Fibroblast of skin of abdomen (primary cell): ENCODE measurements around the gene MCU.
"Not testable (repeated sequence)": the region's sequence is repeated elsewhere in the genome, so short reads cannot be mapped to it uniquely, and the experiment has no call there.

Experiments
- DNase-seq: peaks from one replicate; pipeline ENCODE4 v3.0.0-alpha.2; 2013

MCU gene

DNA sequence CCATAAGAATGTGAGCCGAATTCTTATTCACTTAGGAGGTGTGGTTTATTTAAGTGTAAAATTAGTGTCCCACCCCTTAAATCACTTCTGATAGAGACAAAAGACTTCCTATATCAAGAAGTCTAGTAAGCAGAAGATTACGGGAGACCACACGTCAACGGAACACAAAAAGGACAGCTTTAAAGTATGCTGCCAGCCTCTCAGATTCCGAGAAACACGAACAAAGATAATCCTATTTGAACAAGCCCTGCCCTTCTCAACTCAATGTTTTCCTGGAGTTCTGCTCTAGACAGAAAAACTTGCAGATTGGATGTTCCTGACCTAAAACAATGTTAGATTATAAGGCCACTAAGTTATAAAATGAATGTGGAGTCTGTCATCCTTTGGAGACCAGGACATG, 4.9 kb upstream of the MCU start:
- DNase-seq = no peak

DNA sequence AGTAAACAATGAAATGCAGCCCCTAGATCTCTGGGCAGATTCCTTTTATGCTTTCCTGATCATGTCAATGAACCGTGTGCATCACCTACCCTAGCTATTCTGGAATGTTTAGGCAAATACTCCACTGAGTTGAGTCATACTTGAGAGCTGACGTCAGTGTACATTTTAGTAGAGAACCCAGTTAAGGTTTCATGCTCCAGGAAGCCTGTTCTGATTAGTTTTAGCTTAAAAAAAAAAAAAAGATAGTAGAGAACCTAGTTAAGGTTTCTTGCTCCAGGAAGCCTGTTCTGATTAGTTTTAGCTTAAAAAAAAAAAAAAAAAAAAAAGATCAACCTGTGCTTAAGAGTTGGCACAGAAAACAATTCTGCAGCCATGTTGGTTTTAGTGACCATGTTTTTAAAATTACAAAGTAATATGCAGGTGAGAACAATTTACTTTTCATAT, 3.7 kb upstream of the MCU start:
- peak; percentile 86 for DNase-seq

DNA sequence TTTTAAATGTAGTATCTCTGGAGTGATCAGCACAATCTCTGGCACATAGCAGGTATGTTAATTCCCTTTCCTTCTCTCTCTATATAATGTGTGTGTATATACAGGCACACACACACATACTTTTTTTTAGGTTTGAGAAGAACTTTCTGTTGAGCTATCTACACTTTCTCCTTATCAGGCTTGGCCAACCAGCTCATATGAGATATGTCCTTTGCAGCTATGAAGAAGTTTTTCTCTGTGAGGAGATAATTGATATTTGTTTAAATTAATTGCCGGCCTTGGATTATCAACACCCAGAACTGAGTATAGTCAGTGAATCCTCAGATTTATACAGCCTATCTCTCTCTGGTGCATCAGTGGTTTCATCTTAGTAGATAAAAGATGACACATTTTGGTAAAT, 2.3 kb upstream of the MCU start:
- no peak for DNase-seq

DNA sequence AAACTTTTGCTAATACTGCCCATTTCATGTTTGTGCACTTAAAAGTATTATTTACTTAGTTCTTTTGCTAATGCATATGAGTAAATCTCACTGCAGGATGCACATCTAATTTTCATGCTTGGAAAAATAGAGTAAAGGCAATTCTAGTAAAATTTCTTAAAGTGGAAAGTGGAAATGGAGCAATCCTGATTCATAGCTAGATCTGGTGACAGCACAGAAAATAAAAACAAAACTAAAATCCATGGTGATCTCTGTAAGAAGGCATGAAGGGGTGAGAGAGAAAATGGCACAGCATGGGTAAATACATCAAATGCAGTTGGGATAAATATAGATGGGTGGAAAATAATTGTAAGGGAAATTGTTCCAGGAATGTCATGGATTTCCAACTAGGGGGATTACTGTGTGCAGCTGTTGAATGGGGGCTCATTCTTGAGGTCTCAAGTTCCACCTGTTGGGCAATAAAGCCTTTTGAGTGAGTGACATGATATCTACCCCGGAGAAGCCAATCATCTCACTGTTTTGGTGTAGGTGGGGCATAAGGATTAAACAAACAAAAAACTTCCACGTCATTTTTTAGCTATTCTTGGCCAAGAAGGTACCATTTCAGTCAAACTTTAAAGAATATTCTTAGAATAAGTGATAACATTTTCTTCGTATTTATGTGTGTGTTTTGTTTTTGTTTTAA, 1.7 kb upstream of the MCU start:
- DNase-seq = no peak

DNA sequence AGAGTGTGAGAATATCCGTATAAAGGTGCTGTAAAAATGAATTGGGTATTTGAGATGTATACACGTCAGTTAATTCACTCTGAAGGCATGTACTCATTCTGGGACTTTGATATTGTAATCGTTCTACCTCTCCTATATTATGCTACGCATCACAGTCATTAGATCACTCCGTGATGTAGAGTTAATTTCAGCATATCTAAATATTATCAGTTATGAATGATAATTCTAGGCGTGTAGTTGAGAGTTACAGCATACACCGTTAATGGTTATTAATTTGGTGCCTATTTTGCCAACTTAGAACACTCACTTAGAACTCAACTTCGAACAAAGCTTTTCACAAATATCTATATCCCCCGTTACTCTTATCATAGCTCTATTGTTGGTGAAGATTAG, 477 bp upstream of the MCU start:
- DNase-seq = no peak

DNA sequence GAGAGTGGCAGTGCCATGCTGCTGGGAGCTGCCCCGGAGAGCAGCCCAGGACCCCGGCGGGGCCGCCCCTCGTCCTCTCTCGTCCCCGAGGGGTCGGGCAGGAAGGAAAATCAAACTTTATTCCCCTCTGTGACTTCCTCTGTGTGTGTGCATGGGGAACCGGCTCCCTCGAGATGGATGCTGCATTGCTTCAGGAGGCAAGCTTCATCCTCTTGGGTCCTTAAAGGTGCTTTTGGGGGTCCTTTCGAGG, 726 bp downstream of the MCU start:
- DNase-seq = no peak

DNA sequence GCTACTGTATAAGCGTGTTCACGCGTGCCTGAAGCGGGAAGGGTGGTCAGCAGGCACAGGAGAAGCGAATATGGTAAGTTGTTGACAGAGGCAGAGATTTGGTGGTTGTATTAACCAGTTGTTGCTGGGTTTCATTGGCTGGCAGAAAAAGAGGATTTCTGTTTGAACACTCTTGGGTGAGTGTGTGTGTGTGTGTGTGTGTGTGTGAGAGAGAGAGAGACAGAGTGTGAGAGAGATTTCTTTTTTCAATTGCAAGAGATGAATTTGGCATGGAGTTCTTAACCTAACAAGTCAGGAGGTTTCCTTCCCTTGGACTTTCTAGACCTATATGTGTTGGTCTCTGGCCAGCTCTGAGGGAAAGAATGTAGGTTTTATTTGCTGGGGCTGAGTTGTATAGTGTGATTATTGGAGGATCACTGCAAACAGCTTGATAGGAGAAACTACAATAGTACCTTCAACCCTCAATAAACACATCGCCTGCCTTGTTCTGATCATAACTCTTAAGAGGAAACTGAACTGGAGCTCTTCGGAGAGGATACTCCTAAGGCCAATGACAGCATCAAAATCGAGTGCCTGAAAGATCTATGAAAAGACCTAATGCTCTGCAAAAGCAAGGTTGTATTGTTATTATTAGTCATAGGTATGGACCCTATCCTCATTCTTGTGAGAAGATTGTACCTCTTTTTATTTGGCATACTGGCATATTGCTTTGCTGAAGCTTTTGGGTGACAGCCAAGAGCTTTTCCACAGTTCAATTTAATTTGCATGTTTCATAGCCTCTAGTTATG, 1.2 kb downstream of the MCU start:
- DNase-seq = peak; percentile 43

DNA sequence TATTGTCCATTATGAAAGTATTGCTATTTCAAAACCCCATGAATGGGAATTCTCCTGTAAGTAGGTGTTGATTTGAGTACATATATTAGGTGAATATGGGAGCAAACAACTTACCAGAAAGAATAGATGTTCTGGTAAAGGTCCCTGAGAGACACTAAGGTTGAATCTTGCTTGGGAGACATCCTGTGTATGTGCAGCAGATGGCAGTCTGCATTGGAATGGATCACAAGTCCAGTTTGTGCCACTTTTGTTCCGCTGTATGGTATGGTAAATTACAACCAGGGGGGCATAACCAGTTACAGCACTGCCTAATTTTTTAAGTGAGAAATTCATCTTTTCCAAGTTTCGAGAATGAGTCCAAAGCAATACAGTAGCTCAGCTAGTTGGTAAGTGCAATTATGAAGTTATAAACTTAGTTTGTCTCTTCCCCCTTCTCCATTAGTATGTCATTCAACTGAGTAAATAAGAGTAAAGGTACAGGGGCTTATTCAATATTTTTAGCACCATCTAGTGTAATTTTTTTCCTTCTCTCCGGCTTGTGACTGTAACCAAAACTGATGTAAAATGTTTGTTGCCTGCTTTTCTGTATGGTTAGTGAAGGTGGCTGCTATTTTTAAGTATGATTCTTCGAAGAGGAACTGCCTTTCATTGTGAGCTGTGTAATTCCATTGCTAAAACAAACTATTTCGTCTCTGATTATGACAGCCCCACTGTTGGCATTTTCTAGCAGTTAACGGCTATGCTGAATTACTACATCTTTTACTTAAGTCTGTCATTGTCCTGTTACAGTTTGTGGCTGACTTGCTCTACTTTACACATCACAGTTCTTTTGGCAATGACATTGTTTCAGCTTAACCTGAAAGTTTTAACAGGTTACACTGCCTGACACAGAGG, 2.8 kb downstream of the MCU start:
- no peak for DNase-seq

DNA sequence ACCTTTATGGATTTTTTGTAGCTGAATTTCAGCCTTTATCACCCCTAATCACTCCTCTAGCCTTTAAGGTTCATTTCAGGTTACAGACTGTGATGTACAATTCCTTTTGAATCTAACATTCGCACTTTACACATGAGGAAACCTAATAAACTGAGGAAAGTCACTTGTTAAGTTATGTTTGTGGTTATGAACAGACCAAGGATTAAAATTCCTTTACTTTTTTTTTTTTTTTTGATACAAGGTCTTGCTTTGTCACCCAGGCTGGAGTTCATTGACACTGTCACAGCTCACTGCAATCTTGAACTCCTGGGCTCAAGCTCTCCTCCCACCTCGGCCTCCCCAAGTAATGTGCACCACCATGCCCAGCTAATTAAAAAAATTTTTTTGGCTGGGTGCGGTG, 3.6 kb downstream of the MCU start:
- DNase-seq = no peak

DNA sequence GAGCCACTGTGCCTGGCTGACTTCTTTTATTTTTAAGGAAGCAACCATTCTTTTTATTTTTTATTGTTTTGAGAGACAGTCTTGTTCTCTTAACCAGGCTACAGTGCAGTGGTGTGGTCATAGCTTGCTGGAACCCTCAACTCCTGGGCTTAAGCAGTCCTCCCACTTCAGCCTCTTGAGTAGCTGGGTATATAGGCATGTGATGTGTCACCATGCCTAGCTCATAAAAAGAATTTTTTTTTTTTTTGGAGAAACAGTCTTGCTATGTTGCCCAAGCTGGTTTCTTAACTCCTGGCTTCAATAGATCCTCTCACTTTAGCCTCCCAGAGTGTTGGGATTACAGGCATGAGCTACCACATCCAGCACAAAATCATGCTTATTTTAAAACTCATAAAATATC, 5.8 kb downstream of the MCU start:
- no peak for DNase-seq

DNA sequence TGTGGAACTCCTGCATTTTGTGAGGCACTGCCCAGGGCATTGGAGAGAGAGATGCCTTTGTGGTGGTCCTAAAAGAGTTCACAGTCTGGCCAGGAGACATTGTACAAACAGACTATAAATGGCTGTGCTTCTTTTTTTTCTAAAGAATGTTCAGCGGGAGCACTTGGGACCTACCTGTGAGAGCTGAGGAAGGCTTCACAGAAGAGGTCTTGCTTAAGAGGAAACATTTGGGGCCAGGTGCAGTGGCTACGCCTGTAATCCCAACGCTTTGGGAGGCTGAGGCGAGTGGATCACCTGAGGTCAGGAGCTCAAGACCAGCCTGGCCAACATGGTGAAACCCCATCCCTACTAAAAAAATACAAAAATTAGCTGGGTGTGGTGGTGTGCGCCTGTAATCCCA, 10.5 kb downstream of the MCU start:
- not testable (repeated sequence) for DNase-seq

DNA sequence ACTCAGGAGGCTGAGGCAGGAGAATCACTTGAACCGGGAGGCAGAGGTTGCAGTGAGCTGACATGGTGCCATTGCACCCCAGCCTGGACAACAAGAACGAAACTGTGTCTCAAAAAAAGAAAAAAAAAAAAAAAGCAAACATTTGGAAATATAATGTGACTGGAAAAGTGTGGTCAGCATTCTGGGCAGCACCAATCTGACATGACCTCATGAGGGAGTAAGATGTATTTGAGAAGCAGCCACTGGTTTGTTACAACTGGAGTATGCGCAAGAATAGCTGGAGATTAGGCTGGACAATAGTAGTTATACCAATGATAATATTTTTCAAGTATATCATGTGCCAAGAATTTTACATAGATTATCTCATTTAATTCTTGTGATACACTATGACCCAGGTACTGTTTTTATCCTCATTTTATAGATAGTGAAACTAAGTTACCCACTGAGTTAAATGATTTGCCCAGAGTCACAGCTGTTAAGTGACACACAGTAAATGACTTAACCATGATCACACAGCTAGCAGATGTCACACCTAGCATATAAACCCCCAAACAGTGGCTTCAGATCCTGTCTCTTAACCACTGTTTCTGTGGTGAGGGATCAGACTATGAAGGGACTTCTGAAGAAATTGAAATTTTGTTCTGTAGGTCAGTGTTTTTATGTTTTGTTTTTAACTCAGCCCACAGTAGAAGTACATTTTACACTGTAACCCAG, 11.1 kb downstream of the MCU start:
- DNase-seq = no peak

DNA sequence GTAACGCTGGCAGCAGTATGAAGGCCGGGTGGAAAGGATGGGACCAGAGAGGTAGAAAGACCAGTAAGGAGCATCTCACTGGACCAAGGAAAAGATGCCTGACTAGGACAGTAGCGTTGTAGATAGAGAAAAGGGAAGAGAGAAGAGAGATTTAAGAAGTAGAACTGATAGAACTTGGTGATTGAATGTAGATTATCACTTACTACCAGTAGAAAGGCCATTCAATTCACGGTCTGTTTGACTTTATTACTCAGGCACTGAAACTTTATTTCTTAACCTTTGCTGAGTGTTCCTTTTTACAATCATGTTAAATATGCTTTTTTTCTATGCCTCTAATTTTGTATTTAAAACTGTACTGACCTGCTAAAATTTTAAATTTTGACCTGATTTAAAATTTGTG, 12.2 kb downstream of the MCU start:
- DNase-seq = no peak

DNA sequence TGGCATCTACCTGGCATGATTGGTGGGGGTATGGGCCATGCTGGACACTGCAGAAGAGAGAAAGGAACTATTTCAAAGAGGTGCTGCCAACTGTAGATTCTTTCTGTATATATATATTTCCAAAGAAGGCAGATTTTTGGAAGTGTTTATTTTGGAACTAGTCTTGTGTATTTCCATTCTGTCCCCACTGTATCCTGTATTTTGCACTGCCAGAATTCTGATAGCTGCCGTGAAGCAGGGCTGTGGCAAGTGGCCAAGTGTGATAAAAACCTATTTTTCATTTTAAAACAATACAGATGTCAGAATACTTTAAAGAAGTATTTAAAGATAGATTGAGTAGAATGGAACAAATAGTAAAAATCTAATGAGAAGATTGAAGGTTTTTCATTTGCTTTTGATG, 17.1 kb downstream of the MCU start:
- DNase-seq = peak; percentile 67

DNA sequence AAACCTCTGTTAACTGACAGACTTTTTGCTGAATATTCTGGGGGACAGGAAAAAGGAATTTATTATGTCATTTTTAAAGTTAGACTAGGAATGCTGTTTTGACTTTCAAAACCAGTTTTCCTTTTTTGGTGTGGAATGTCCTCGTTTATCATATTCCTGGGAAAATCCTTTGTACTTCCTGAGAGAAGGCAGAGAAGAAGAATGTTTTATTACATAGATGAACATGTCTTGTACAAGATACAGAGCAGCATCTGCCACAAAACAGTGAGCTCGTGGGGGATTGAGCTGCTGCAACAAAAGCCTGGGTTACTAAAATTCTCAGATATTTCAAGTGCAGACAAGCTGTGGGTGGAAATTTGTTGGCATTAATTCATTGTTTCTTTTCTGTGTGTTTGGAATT, 20.2 kb downstream of the MCU start:
- peak; percentile 90 for DNase-seq

DNA sequence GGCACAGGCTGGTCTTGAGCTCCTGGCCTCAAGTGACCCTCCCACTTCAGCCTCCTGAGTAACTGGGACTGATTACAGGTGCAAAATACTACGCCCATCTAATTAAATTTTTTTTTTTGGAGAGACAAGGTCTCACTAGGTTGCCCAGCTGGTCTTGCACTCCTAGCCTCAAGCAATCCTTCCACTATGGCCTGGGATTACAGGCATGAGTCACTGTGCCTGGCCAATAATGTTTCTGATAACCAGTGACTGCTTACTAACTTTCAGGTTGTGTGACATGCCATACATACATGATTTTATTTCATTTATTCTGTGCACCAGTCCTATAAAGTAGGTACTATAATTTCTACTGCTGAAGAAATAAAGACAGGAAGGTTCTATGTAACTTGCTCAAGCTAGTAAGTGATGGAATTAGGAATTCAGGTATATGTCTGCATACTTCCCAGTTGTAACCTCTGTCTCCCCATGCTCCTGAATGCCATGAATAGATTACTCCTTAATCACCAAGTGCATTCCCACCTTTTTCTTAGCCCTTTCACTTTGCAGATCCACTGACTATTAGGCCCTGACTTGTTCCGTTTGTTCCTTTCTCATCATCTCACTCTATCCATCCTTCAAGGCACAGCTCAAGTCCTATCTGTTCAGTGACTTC, 28.1 kb downstream of the MCU start:
- peak; percentile 8 for DNase-seq

DNA sequence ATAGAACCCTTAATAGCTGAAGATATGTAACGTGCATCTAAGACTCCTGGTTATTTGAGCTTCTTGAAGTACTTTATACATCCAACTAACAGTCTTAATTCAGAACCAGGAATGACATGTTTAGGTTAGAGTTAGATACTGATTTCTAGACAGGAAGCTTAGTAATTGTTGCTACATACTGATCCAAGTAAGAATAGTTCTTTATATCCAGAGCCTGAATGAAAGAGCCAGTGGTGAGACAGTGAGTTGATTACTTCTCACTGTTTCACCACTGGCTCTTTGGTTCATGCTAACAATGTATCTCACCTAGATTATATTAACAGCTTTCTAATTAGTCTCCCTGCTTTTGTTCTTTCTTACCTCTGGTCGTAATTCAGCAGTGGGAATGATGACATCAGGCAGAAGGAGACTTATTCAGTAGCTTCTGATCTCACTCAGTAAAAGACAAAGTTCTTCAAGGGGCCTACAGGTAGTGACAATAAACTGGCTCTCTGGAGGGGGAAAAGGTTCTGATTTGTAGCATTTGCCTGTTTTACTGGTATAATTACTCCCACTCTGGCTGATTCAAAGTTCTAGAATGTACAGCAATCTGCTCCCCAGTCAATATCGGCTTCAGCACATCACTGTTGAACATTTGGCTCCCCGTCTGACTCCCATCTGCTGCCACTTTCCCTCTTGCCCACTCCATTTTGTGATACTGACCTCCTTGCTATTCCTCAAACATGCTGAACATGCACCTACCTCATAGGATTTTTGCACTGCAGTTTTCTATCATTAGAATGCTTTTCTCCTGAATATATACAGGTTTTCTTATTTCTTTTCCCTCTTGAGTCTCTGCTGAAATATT, 29.1 kb downstream of the MCU start:
- no peak for DNase-seq

DNA sequence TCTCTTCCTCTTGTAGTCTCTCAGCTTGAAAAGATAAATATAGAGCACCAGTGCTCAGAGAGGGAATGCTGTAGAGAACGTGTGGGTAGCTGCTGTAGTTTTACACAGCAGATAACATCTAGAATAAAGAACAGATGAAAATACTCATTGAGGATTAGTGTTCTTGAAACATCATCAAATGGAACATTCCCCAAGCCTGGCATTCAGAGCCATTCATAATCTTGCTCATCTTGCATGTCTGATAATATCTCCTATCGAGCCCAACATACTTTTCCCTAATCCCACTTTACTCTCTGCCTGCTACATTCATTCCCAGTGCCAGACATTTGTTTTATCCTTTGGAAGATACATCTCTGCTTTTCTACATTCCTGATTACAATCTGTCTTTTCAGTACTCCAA, 35.2 kb downstream of the MCU start:
- peak; percentile 79 for DNase-seq

DNA sequence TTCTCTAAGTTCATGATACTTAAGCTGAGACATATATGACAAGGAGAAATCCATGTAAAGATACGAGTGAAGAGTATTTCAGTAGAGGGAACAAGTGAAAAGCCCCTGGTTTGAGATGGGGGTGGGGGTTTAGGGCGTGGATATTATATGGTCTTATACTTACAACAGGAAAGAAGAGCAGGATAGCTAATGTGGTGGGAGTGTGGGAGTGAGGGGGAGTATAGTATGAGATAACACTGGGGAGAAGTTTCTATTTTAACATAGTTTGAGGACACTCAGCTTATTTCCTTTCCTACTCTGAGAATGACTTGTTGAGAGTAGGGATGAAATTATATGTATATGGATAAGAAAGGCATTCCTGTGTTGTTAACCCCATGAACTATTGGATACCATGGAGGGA, 36.5 kb downstream of the MCU start:
- DNase-seq = no peak

DNA sequence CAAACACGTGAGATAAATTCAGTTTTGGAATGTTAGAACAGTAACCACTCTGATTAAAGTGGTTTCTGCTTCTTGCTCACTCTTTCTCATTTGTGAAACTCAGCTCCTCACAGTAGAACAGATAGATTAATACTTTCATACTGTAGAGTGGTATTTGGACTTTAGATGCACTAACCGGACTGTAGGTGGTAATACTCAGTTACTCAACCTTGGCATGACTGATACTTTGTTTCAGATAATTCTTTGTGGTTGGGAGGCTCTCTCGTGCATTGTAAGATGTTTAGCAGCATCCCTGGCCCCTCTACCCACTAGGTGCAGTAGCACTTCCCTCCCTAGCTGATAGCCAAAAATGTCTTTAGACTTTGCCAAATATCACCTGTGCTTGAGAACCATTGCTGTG, 37.6 kb downstream of the MCU start:
- no peak for DNase-seq

DNA sequence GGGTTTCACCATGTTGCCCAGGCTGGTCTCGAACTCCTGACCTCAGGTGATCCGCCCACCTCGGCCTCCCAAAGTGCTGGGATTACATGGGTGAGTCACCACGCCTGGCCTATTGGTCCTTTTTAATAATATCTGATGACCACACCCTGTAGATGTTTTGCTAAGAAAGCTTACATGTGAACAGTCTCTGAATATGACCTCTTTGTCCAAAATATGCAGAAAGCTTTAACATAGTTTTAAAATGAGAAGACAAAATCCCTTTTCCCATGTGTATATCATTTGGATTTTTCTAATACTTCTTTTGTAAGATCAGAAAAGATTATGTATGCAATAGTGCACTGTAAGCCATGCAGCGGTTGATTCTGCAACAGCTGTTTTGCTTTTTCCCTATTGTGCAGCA, 38.5 kb downstream of the MCU start:
- DNase-seq = peak; percentile 72
